Measurements from ENCODE around the gene PCMT1. TPM values are rescaled to one million over a fixed set of nuclear protein-coding genes. Genes with fewer than 3 reads are reported as not detected.

PCMT1 gene
- total and polyA plus RNA-seq, 2 of the 8 experiments (the other 6 are each of a cell fraction or from before 2014, with no cell fraction given), result 84.3 to 91.3 TPM

GRCh38 chr6:149857541-149857940 is 108.0 kb downstream of the PCMT1 start:
- Histone ChIP-seq H4K5ac (ENCODE audit: insufficient read length, low read depth, low read length) (no peak overlapping the region), H3K36me3 (ENCODE audit: control insufficient read depth in 2 of 4, insufficient read depth in 4 of 4, low read length in 3 of 4) (no peaks in the 10 kb centered on the region), H3K23ac (ENCODE audit: insufficient read length) (no peak overlapping the region), H3K9me3 (ENCODE audit: insufficient read depth in 2 of 2, low read depth in 1 of 2, low read length in 1 of 2) (no peaks in the 10 kb centered on the region), H3K4me2 (ENCODE audit: insufficient read depth in 1 of 2, low read depth in 2 of 2, low read length in 2 of 2) (no peak overlapping the region), H2AFZ (ENCODE audit: low read length) (no peak overlapping the region), H3K56ac (replicated peaks; ENCODE audit: insufficient read length, low read depth, low read length) (no peak overlapping the region), H3K9ac (replicated peaks in 1 of 4; ENCODE audit: extremely low read depth in 1 of 4, low read depth in 3 of 4, low read length in 3 of 4) (no peak overlapping the region), H3K27ac (ENCODE audit: low read depth, low read length) (no peak overlapping the region), H3K79me2 (ENCODE audit: control insufficient read depth in 1 of 2, insufficient read depth in 2 of 2, low read length in 2 of 2) (peaks cover 0 to 10% of the 10 kb centered on the region in 2 experiments; a peak in 2 of 4 replicates), H3K23me2 (ENCODE audit: low read depth, low read length) (no peaks in the 10 kb centered on the region), H2BK5ac (ENCODE audit: low read depth, low read length) (no peak overlapping the region), H3K4me3 (ENCODE audit: extremely low read depth in 1 of 4, insufficient read depth in 2 of 4, low read depth in 3 of 4, low read length in 4 of 4) (no peak overlapping the region), H2BK12ac (ENCODE audit: low read depth, low read length) (no peak overlapping the region), H3K18ac (ENCODE audit: extremely low read depth, low read length) (no peak overlapping the region), H3K14ac (ENCODE audit: insufficient read length) (no peak overlapping the region), H4K20me1 (replicated peaks in 1 of 2; ENCODE audit: control insufficient read depth in 1 of 2, insufficient read depth in 2 of 2, low read length in 2 of 2) (peaks cover 4 to 13% of the 10 kb centered on the region in 2 experiments), H2BK15ac (ENCODE audit: low read length) (no peak overlapping the region), H2BK120ac (replicated peaks; ENCODE audit: low read depth, low read length) (no peak overlapping the region), H4K91ac (replicated peaks; ENCODE audit: insufficient read length, low read length) (no peak overlapping the region), H2AK5ac (ENCODE audit: low read depth, low read length) (no peak overlapping the region), H3K79me1 (ENCODE audit: low read depth, low read length) (peaks cover 6% of the 10 kb centered on the region; the same call in 1 of the 2 replicates), H3K27me3 (replicated peaks in 1 of 4; ENCODE audit: control insufficient read depth in 3 of 4, extremely low read depth in 1 of 4, insufficient read depth in 3 of 4, low read length in 3 of 4) (peaks cover 0 to 11% (median 5%) of the 10 kb centered on the region in 4 experiments; a peak in 5 of 7 replicates), H3K4ac (replicated peaks; ENCODE audit: insufficient read length, low read depth, low read length) (no peak overlapping the region), H4K8ac (ENCODE audit: extremely low read depth, insufficient read depth, low read length) (no peak overlapping the region), H2BK20ac (ENCODE audit: low read length) (no peak overlapping the region), H3K4me1 (replicated peaks in 1 of 4; ENCODE audit: control insufficient read depth in 3 of 4, insufficient read depth in 4 of 4, low read length in 3 of 4) (peaks cover 2 to 23% (median 8%) of the 10 kb centered on the region in 4 experiments; a peak in 6 of 7 replicates)
- ChIA-PET POLR2A (ENCODE audit: partially characterized antibody) (interaction anchor here (1.3 kb wide), 1 partner anchor 11 kb away, joined by 3 read pairs; no protein-coding TSS in a partner anchor), CTCF (ENCODE audit: partially characterized antibody) (interaction anchor here (0.8 to 6.2 kb wide), 7 partner anchors 8 to 743 kb away, joined by 3 to 34 read pairs (median 5); no protein-coding TSS in a partner anchor)
- no peak for FAIRE-seq
- TF ChIP-seq TEAD4 (IDR thresholded peaks at IDR 0.05; ENCODE audit: low read depth, low read length), result no peak
- TF ChIP-seq TCF12 (IDR thresholded peaks at IDR 0.05; ENCODE audit: low read depth, low read length), result no peak
- TF ChIP-seq RAD21 (IDR thresholded peaks at IDR 0.05 in 1 of 2, conservative IDR thresholded peaks at IDR 0.05 in 1 of 2; ENCODE audit: low read depth in 2 of 2, low read length in 2 of 2), result no peak
- no peak for TF ChIP-seq RNF2 (IDR thresholded peaks at IDR 0.05; ENCODE audit: borderline replicate concordance, low read depth, low read length, missing control alignments, poor library complexity, severe bottlenecking)
- TF ChIP-seq CTBP2 (IDR thresholded peaks at IDR 0.05; ENCODE audit: borderline replicate concordance, insufficient read depth, insufficient read length, low read length), result no peak
- no peak for DNase-seq (ENCODE audit: low read depth in 1 of 2, low spot score in 2 of 2)
- 87% methylated on average over 5 of the region's 5 CpGs; no CpG with 5 or more reads in 1 of the 2 experiments for WGBS, 2 experiments (ENCODE audit: extremely low coverage in 1 of 2, insufficient coverage in 1 of 2, insufficient read length in 1 of 2, insufficient replicate concordance in 2 of 2, low coverage in 1 of 2, low lambda C conversion rate in 2 of 2, missing lambda C conversion rate in 1 of 2)

All from H1 (cell line).